HepG2 (cell line): ENCODE measurements around the gene BMP6. TPM values are rescaled to one million over a fixed set of nuclear protein-coding genes. Genes with fewer than 3 reads are reported as not detected.
A peak's percentile ranks its signal among the peaks of the same experiment; 100 is the strongest.

Experiments used
- ASH2L ChIP-seq: fragments of 300-600, 200-600 bp; sonication (generic); IDR thresholded peaks from 2 replicates; pipeline ENCODE4 v1.7.0; 2017; ENCODE audit warnings: low read depth, mild to moderate bottlenecking, moderate library complexity, mixed read lengths, low read length; ENCODE audit not compliant: insufficient read length
- EZH2 ChIP-seq: conservative IDR thresholded peaks from 2 replicates; pipeline ENCODE4 v1.6.1; 2012; ENCODE audit warnings: mild to moderate bottlenecking, low read depth, low read length, moderate library complexity
- FLYWCH1 ChIP-seq: sonication (generic); formaldehyde crosslinking; IDR thresholded peaks from 2 replicates; pipeline ENCODE4 v1.8.1; 2023; ENCODE audit warnings: mild to moderate bottlenecking, missing genetic modification reagents
- GATAD1 ChIP-seq: IDR thresholded peaks from 2 replicates; pipeline ENCODE4 v1.6.1; 2016; ENCODE audit warnings: missing genetic modification reagents, missing compliant biosample characterization
- HNF4G ChIP-seq, 2 experiments: sonication (generic) in 1 of 2; formaldehyde crosslinking in 1 of 2; IDR thresholded peaks; 2 replicates each; pipeline versions ENCODE4 v1.4.0 to v1.6.1; 2011 to 2020; ENCODE audit warnings: borderline replicate concordance in 2 of 2, low read depth in 2 of 2, mild to moderate bottlenecking in 2 of 2, low read length in 1 of 2, missing genetic modification reagents in 1 of 2, moderate library complexity in 1 of 2
- KMT2B ChIP-seq: IDR thresholded peaks from 2 replicates; pipeline ENCODE4 v1.6.1; 2016; ENCODE audit warnings: missing genetic modification reagents, missing compliant biosample characterization
- MED13 ChIP-seq: sonication (generic); formaldehyde crosslinking; IDR thresholded peaks from 2 replicates; pipeline ENCODE4 v1.5.0; 2020; ENCODE audit warnings: missing genetic modification reagents
- NFIC ChIP-seq: IDR thresholded peaks from 2 replicates; pipeline ENCODE4 v1.6.1; 2012; ENCODE audit warnings: mild to moderate bottlenecking, low read length, inconsistent platforms
- PHB2 ChIP-seq: fragments of 450-650 bp; IDR thresholded peaks from 2 replicates; pipeline ENCODE4 v1.6.1; 2018; ENCODE audit not compliant: partially characterized antibody
- TAF15 ChIP-seq: fragments of 200-400 bp; formaldehyde crosslinking; IDR thresholded peaks from one replicate; pipeline ENCODE4 v1.6.1; 2018; ENCODE audit warnings: mild to moderate bottlenecking, low read depth, low read length; ENCODE audit not compliant: poor library complexity, severe bottlenecking
- WIZ ChIP-seq: sonication (generic); formaldehyde crosslinking; IDR thresholded peaks from 2 replicates; pipeline ENCODE4 v1.5.1; 2020; ENCODE audit warnings: mild to moderate bottlenecking, missing genetic modification reagents
- ZMYM4 ChIP-seq: sonication (generic); formaldehyde crosslinking; IDR thresholded peaks from 2 replicates; pipeline ENCODE4 v1.8.1; 2023; ENCODE audit warnings: mild to moderate bottlenecking, missing genetic modification reagents
- ZNF546 ChIP-seq: sonication (generic); formaldehyde crosslinking; conservative IDR thresholded peaks from 2 replicates; pipeline ENCODE4 v1.8.1; 2023; ENCODE audit warnings: mild to moderate bottlenecking, missing genetic modification reagents
- ZNF598 ChIP-seq: sonication (generic); formaldehyde crosslinking; IDR thresholded peaks from 2 replicates; pipeline ENCODE4 v1.5.1; 2020; ENCODE audit warnings: mild to moderate bottlenecking, missing genetic modification reagents, borderline replicate concordance
- polyA plus RNA-seq, 8 experiments: library from polyadenylated mRNA; depleted of rRNA in 3 of 8; stranded (reverse) in 7 of 8; unstranded in 1 of 8; fragments of >200 nt; fragmentation: Illumina TruSeq in 4 of 8; extraction: Trizol in 4 of 8; gene quantifications; 2 replicates each; pipeline versions ENCODE4 v1.2.1 to v1.2.3, GENCODE V29; 2011 to 2016; ENCODE audit warnings: low read depth in 4 of 8, missing spikeins in 1 of 8, mixed read lengths in 1 of 8; ENCODE audit not compliant: insufficient read depth in 1 of 8
- total RNA-seq, 5 experiments: library from RNA; depleted of rRNA; stranded (reverse); fragments of >200 nt; fragmentation: Illumina TruSeq; extraction: Trizol; gene quantifications; 2 replicates each; pipeline ENCODE4 v1.2.3, GENCODE V29; 2016; ENCODE audit warnings: low read depth in 1 of 5
- TF ChIP-seq, protein P1 (sequence below): sonication (generic); formaldehyde crosslinking; IDR thresholded peaks from 2 replicates; pipeline ENCODE4 v1.4.0; 2020; ENCODE audit warnings: missing genetic modification reagents, borderline replicate concordance
- TF ChIP-seq, protein P2 (sequence below): fragments of 450-650 bp; IDR thresholded peaks from 2 replicates; pipeline ENCODE4 v1.6.1; 2016
- TF ChIP-seq, protein P3 (sequence below): sonication (generic); formaldehyde crosslinking; IDR thresholded peaks from 2 replicates; pipeline ENCODE4 v1.4.0; 2020; ENCODE audit warnings: missing genetic modification reagents, borderline replicate concordance
- TF ChIP-seq, protein P4 (sequence below): sonication (generic); formaldehyde crosslinking; IDR thresholded peaks from 2 replicates; pipeline ENCODE4 v1.4.0; 2020; ENCODE audit warnings: low read depth, mild to moderate bottlenecking, missing genetic modification reagents
- TF ChIP-seq, protein P5 (sequence below): sonication (generic); formaldehyde crosslinking; IDR thresholded peaks from 2 replicates; pipeline ENCODE4 v1.5.0; 2020; ENCODE audit warnings: missing genetic modification reagents

BMP6 gene
- total and polyA plus RNA-seq, 2 of the 13 experiments (the other 11 are each of a cell fraction or from before 2014, with no cell fraction given): 0.09 to 0.18 TPM

DNA sequence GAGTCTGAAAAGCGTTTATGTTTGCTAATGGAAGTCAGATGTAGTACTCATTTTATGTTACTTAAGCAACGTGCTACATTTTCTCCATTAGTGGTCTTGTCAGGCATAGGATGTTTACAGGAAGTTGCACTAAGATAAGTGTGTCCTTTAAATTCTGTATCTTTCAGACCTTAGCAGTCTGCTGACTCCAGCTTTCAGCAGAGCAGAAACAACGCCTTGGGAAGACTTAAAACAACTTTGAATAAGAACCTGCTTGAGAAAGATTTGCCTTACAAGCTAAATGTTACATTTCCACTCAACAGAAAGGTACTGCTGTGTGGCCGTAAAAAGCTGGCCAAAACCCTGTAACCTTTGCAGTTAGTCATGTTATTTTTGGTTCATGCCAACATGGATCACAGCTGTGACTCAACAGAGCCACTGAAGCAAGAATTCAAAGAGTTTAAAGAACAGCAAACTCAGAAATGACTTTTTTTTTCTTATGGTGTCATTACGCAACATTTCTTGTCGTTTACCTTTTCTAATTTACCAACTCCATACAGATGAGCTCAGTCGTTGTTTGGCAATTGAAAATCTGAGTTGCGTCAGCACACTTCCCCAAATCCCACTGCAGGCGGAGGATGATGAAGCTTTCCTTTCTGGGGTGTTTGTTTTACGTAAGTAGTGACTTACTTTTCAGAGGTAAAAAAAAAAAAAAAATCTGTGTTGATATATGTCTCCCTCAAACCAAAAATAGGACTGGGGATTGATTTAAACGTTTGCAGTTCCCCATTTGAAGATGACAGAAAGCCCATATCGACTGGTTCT is 27.9 kb upstream of the BMP6 start (continued):
- TF ChIP-seq ZNF598 (CRISPR knock-in tag): no peak
- no peak for TF ChIP-seq HNF4G (IDR thresholded peaks at IDR 0.05; ENCODE audit: borderline replicate concordance, low read depth, low read length)
- TF ChIP-seq HNF4G (CRISPR knock-in tag; IDR thresholded peaks at IDR 0.05; ENCODE audit: borderline replicate concordance, low read depth): no peak
- TF ChIP-seq MED13 (CRISPR knock-in tag): no peak
- no peak for TF ChIP-seq GATAD1 (CRISPR knock-in tag)
- TF ChIP-seq, protein P1, sequence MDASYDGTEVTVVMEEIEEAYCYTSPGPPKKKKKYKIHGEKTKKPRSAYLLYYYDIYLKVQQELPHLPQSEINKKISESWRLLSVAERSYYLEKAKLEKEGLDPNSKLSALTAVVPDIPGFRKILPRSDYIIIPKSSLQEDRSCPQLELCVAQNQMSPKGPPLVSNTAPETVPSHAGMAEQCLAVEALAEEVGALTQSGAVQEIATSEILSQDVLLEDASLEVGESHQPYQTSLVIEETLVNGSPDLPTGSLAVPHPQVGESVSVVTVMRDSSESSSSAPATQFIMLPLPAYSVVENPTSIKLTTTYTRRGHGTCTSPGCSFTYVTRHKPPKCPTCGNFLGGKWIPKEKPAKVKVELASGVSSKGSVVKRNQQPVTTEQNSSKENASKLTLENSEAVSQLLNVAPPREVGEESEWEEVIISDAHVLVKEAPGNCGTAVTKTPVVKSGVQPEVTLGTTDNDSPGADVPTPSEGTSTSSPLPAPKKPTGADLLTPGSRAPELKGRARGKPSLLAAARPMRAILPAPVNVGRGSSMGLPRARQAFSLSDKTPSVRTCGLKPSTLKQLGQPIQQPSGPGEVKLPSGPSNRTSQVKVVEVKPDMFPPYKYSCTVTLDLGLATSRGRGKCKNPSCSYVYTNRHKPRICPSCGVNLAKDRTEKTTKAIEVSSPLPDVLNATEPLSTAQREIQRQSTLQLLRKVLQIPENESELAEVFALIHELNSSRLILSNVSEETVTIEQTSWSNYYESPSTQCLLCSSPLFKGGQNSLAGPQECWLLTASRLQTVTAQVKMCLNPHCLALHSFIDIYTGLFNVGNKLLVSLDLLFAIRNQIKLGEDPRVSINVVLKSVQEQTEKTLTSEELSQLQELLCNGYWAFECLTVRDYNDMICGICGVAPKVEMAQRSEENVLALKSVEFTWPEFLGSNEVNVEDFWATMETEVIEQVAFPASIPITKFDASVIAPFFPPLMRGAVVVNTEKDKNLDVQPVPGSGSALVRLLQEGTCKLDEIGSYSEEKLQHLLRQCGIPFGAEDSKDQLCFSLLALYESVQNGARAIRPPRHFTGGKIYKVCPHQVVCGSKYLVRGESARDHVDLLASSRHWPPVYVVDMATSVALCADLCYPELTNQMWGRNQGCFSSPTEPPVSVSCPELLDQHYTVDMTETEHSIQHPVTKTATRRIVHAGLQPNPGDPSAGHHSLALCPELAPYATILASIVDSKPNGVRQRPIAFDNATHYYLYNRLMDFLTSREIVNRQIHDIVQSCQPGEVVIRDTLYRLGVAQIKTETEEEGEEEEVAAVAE (CRISPR knock-in tag): 0 out of 2 replicates have a peak, but pooled peaks have one; percentile 59
- TF ChIP-seq, protein P2, sequence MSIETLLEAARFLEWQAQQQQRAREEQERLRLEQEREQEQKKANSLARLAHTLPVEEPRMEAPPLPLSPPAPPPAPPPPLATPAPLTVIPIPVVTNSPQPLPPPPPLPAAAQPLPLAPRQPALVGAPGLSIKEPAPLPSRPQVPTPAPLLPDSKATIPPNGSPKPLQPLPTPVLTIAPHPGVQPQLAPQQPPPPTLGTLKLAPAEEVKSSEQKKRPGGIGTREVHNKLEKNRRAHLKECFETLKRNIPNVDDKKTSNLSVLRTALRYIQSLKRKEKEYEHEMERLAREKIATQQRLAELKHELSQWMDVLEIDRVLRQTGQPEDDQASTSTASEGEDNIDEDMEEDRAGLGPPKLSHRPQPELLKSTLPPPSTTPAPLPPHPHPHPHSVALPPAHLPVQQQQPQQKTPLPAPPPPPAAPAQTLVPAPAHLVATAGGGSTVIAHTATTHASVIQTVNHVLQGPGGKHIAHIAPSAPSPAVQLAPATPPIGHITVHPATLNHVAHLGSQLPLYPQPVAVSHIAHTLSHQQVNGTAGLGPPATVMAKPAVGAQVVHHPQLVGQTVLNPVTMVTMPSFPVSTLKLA: no peak
- no peak for TF ChIP-seq ZNF546 (CRISPR knock-in tag)
- TF ChIP-seq, protein P3, sequence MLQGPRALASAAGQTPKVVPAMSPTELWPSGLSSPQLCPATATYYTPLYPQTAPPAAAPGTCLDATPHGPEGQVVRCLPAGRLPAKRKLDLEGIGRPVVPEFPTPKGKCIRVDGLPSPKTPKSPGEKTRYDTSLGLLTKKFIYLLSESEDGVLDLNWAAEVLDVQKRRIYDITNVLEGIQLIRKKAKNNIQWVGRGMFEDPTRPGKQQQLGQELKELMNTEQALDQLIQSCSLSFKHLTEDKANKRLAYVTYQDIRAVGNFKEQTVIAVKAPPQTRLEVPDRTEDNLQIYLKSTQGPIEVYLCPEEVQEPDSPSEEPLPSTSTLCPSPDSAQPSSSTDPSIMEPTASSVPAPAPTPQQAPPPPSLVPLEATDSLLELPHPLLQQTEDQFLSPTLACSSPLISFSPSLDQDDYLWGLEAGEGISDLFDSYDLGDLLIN (CRISPR knock-in tag): no peak
- no peak for TF ChIP-seq TAF15
- TF ChIP-seq KMT2B (CRISPR knock-in tag): no peak
- no peak for TF ChIP-seq ASH2L
- TF ChIP-seq EZH2: no peak
- TF ChIP-seq WIZ (CRISPR knock-in tag): no peak
- TF ChIP-seq NFIC: peak; percentile 59
- no peak for TF ChIP-seq PHB2
- TF ChIP-seq FLYWCH1 (CRISPR knock-in tag): no peak
- no peak for TF ChIP-seq ZMYM4 (CRISPR knock-in tag)
- TF ChIP-seq, protein P4, sequence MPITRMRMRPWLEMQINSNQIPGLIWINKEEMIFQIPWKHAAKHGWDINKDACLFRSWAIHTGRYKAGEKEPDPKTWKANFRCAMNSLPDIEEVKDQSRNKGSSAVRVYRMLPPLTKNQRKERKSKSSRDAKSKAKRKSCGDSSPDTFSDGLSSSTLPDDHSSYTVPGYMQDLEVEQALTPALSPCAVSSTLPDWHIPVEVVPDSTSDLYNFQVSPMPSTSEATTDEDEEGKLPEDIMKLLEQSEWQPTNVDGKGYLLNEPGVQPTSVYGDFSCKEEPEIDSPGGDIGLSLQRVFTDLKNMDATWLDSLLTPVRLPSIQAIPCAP: no peak
- TF ChIP-seq, protein P5, sequence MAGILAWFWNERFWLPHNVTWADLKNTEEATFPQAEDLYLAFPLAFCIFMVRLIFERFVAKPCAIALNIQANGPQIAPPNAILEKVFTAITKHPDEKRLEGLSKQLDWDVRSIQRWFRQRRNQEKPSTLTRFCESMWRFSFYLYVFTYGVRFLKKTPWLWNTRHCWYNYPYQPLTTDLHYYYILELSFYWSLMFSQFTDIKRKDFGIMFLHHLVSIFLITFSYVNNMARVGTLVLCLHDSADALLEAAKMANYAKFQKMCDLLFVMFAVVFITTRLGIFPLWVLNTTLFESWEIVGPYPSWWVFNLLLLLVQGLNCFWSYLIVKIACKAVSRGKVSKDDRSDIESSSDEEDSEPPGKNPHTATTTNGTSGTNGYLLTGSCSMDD (CRISPR knock-in tag): no peak
